Body of pancreas (tissue), 4 donors: ENCODE data around the gene SPTSSB.

ENCODE experiments used
- CTCF ChIP-seq, 7 experiments: fragments of 450-650 bp in 4 of 7; fragments of 200-600 bp in 3 of 7; sonication (generic) in 3 of 7; IDR thresholded peaks; one replicate each; pipeline ENCODE4 v1.5.1; 2016 to 2019; ENCODE audit warnings: antibody characterized with exemption in 7 of 7
- POLR2A ChIP-seq, 3 donors: fragments of 450-650 bp; IDR thresholded peaks; one replicate each; pipeline ENCODE4 v1.6.1; 2016; ENCODE audit warnings: antibody characterized with exemption in 3 of 3, mild to moderate bottlenecking in 2 of 3

GRCh38 chr3:161355508-161355907, 15.8 kb downstream of the SPTSSB start:
- TF ChIP-seq POLR2A (IDR thresholded peaks at IDR 0.05) (no peak), CTCF (IDR thresholded peaks at IDR 0.05) (no peak)
